ENCODE measurements around the gene POM121C.
"Not testable (repeated sequence)": the region's sequence is repeated elsewhere in the genome, so short reads cannot be mapped to it uniquely, and the experiment has no call there.

GRCh38 chr7:75527224-75527722, 41.2 kb upstream of the POM121C start:
- TF ChIP-seq, protein P1, sequence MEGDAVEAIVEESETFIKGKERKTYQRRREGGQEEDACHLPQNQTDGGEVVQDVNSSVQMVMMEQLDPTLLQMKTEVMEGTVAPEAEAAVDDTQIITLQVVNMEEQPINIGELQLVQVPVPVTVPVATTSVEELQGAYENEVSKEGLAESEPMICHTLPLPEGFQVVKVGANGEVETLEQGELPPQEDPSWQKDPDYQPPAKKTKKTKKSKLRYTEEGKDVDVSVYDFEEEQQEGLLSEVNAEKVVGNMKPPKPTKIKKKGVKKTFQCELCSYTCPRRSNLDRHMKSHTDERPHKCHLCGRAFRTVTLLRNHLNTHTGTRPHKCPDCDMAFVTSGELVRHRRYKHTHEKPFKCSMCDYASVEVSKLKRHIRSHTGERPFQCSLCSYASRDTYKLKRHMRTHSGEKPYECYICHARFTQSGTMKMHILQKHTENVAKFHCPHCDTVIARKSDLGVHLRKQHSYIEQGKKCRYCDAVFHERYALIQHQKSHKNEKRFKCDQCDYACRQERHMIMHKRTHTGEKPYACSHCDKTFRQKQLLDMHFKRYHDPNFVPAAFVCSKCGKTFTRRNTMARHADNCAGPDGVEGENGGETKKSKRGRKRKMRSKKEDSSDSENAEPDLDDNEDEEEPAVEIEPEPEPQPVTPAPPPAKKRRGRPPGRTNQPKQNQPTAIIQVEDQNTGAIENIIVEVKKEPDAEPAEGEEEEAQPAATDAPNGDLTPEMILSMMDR (IDR thresholded peaks at IDR 0.05) = not testable (repeated sequence)
- TF ChIP-seq EZH2 (IDR thresholded peaks at IDR 0.05; ENCODE audit: borderline replicate concordance, insufficient read depth, low read depth, low read length, poor library complexity, severe bottlenecking) = not testable (repeated sequence)
